Osteoblast (primary cell): ENCODE data around the gene DPH1. TPM values are rescaled to one million over a fixed set of nuclear protein-coding genes. Genes with fewer than 3 reads are reported as not detected.
A peak's percentile ranks its signal among the peaks of the same experiment; 100 is the strongest.

Experiments used
- DNase-seq: peaks from one replicate; pipeline ENCODE4 v3.0.0; 2011; ENCODE audit warnings: low spot score, mixed read lengths; ENCODE audit not compliant: insufficient read length; ENCODE audit errors: missing footprints
- H2AFZ ChIP-seq: 2 replicates; pipeline ENCODE4 v1.6.0; 2011; ENCODE audit warnings: mild to moderate bottlenecking, low read length
- H3K27ac ChIP-seq: 2 replicates; pipeline ENCODE4 v1.5.1; 2011; ENCODE audit warnings: mild to moderate bottlenecking, low read depth, low read length, moderate library complexity
- H3K27me3 ChIP-seq: 2 replicates; pipeline ENCODE4 v1.6.0; 2012; ENCODE audit warnings: mild to moderate bottlenecking, control low read depth, inconsistent platforms, low read length, moderate library complexity; ENCODE audit not compliant: insufficient read depth
- H3K36me3 ChIP-seq: 2 replicates; pipeline ENCODE4 v1.5.1; 2011; ENCODE audit warnings: mild to moderate bottlenecking, low read length, control low read depth, moderate library complexity; ENCODE audit not compliant: insufficient read depth
- H3K4me1 ChIP-seq: 2 replicates; pipeline ENCODE4 v1.5.1; 2011; ENCODE audit warnings: mild to moderate bottlenecking, low read length, control low read depth, moderate library complexity; ENCODE audit not compliant: insufficient read depth
- H3K4me2 ChIP-seq: 2 replicates; pipeline ENCODE4 v1.6.0; 2011; ENCODE audit warnings: mild to moderate bottlenecking, low read length; ENCODE audit not compliant: insufficient read depth
- H3K4me3 ChIP-seq: fragments of 200-600 bp; sonication (generic); 3 replicates; pipeline ENCODE4 v1.5.1; 2012; ENCODE audit warnings: mild to moderate bottlenecking, low read length, inconsistent platforms; ENCODE audit not compliant: insufficient read depth
- H3K79me2 ChIP-seq: 2 replicates; pipeline ENCODE4 v1.6.0; 2012; ENCODE audit warnings: mild to moderate bottlenecking, low read length, control low read depth, inconsistent platforms; ENCODE audit not compliant: insufficient read depth
- H3K9me3 ChIP-seq: 2 replicates; pipeline ENCODE4 v1.5.1; 2011; ENCODE audit warnings: low read depth, low read length, control low read depth
- H4K20me1 ChIP-seq: 2 replicates; pipeline ENCODE4 v1.6.0; 2012; ENCODE audit warnings: mild to moderate bottlenecking, low read length, control low read depth; ENCODE audit not compliant: insufficient read depth
- total RNA-seq: library from RNA; depleted of rRNA; stranded (reverse); fragments of >200 nt; gene quantifications from 2 replicates; pipeline ENCODE4 v1.2.3, GENCODE V29; 2012
- TF ChIP-seq, protein P1 (sequence below): IDR thresholded peaks from 2 replicates; pipeline ENCODE4 v1.5.1; 2011; ENCODE audit warnings: mild to moderate bottlenecking, low read depth, low read length, moderate library complexity; ENCODE audit errors: extremely low read depth

Gene DPH1
- total RNA-seq, 1 donor = 63.7 TPM

- Histone ChIP-seq H3K4me3 (no peak overlapping the region), H3K4me2 (no peak overlapping the region), H3K79me2 (no peaks in the 10 kb centered on the region), H3K27me3 (peaks cover 8% of the 10 kb centered on the region), H3K9me3 (no peaks in the 10 kb centered on the region), H3K36me3 (no peaks in the 10 kb centered on the region), H3K4me1 (peaks cover 5% of the 10 kb centered on the region), H3K27ac (no peak overlapping the region), H4K20me1 (no peaks in the 10 kb centered on the region), H2AFZ (no peak overlapping the region)
- TF ChIP-seq, protein P1, sequence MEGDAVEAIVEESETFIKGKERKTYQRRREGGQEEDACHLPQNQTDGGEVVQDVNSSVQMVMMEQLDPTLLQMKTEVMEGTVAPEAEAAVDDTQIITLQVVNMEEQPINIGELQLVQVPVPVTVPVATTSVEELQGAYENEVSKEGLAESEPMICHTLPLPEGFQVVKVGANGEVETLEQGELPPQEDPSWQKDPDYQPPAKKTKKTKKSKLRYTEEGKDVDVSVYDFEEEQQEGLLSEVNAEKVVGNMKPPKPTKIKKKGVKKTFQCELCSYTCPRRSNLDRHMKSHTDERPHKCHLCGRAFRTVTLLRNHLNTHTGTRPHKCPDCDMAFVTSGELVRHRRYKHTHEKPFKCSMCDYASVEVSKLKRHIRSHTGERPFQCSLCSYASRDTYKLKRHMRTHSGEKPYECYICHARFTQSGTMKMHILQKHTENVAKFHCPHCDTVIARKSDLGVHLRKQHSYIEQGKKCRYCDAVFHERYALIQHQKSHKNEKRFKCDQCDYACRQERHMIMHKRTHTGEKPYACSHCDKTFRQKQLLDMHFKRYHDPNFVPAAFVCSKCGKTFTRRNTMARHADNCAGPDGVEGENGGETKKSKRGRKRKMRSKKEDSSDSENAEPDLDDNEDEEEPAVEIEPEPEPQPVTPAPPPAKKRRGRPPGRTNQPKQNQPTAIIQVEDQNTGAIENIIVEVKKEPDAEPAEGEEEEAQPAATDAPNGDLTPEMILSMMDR = no peak
- no peak for DNase-seq
Observed at GRCh38 chr17:1994707-1995106, 35.2 kb upstream of the DPH1 start.

DNA sequence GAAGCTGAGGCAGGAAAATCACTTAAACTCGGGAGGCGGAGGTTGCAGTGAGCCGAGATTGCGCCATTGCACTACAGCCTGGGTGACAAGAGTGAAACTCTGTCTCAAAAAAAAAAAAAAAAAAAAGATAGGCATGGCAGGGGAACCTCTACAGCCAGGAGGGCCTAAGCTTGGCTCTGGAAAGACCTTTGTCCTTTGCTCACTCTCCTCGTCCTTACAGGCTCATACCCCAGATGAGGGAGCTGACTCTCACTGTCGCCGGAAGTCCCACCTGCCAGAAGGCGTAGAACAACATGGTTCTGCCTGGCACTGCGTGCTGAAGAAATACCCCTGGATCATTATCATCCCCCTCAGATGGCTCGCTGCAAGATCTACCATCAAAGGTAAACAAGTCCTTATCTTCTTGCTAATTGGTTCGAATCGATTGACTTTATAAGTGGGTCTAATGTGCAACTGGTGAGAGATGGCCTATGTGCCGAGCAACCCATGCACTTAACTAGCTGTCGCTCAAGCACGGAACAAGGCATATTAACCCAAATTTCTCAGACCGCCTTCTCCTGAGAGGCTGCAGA lies 34.5 kb upstream of the DPH1 start:
- no peak overlapping the region for H3K4me3 ChIP-seq
- no peak overlapping the region for H3K4me2 ChIP-seq
- TF ChIP-seq, protein P1 = no peak
- H3K4me1 ChIP-seq = peaks cover 5% of the 10 kb centered on the region
- no peaks in the 10 kb centered on the region for H3K36me3 ChIP-seq
- H3K9me3 ChIP-seq = no peaks in the 10 kb centered on the region
- no peaks in the 10 kb centered on the region for H3K79me2 ChIP-seq
- no peak overlapping the region for H2AFZ ChIP-seq
- DNase-seq = peak; percentile 38
- H4K20me1 ChIP-seq = no peaks in the 10 kb centered on the region
- peaks cover 8% of the 10 kb centered on the region for H3K27me3 ChIP-seq
- no peak overlapping the region for H3K27ac ChIP-seq

DNA sequence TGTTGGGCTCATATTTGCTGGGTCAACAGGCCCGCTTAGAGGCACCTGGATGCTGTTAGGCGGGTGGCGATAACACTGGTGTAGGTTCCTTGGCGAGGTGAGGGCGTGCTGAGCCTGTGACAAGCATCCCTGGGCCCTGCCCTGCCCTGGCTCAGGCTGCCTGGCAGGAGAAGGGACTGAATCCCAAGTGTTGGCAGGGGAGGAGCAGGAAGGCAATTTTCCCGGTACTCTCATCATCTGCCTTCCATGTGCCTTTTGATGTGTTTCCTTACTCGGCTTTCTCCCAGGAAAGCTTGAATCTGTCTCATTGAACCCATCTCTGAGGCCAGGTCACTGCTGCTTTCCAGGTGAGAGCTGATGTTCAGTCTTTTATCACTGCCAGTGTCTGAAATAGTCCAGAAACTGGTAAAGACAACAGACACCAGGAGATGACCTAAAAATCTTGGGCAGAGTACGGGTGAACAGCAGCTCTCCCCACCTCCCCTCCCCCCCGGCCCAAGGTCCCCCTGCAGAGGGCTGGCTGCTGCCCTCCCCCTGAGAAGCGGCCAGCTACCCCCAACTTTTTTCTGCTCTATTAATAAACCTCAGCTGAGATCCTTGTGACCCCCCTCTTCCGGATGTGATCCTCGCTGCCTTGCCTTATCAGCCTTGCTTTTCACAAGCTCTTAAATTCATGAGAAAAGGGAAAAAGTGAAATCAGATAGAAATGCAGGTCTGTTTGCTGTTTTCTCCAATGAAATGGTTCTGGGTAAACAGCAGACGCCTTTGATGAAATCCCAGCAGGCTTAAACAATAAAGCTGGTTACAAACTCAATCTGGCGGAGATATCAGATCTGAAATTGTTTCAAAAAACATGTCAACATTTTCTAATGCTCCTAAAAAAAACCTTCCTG lies 33.8 kb upstream of the DPH1 start:
- Histone ChIP-seq H3K4me3 (no peak overlapping the region), H3K4me1 (peaks cover 5% of the 10 kb centered on the region), H3K27ac (no peak overlapping the region), H3K36me3 (no peaks in the 10 kb centered on the region), H4K20me1 (no peaks in the 10 kb centered on the region), H3K27me3 (peaks cover 8% of the 10 kb centered on the region), H3K79me2 (no peaks in the 10 kb centered on the region), H3K4me2 (no peak overlapping the region), H2AFZ (no peak overlapping the region), H3K9me3 (no peaks in the 10 kb centered on the region)
- TF ChIP-seq, protein P1 = no peak
- DNase-seq = peak; percentile 63

GRCh38 chr17:1996800-1997288 lies 33.1 kb upstream of the DPH1 start:
- no peaks in the 10 kb centered on the region for H3K79me2 ChIP-seq
- no peaks in the 10 kb centered on the region for H4K20me1 ChIP-seq
- no peak overlapping the region for H2AFZ ChIP-seq

More at GRCh38 chr17:1996800-1997288, 33.1 kb upstream of the DPH1 start:
- TF ChIP-seq, protein P1 = no peak
- no peak for DNase-seq
- H3K27ac ChIP-seq = no peak overlapping the region
- H3K4me2 ChIP-seq = no peak overlapping the region
- no peak overlapping the region for H3K4me3 ChIP-seq
- peaks cover 5% of the 10 kb centered on the region for H3K4me1 ChIP-seq
- H3K36me3 ChIP-seq = no peaks in the 10 kb centered on the region
- no peaks in the 10 kb centered on the region for H3K9me3 ChIP-seq
- H3K27me3 ChIP-seq = peaks cover 8% of the 10 kb centered on the region
